IMR-90 (cell line): ENCODE data around the gene SLC9A9. TPM values are rescaled to one million over a fixed set of nuclear protein-coding genes. Genes with fewer than 3 reads are reported as not detected.

Experiments used
- ATAC-seq: fragments of 200-7000 bp; cut with Tn5 transposase; 2 replicates; pipeline ENCODE4 v1.9.1; 2020; ENCODE audit warnings: low read depth, mild to moderate bottlenecking, moderate library complexity
- BruUV-seq: library from RNA; stranded (reverse); fragments of 400-500 nt; replicated peaks from 2 replicates; lab custom pipeline; 2021; lab: Mats Ljungman, UMichigan
- CTCF ChIA-PET: fragments of 300-600 bp; formaldehyde crosslinking; extraction: SDS; loops from one replicate; lab custom pipeline; 2021; ENCODE audit warnings: antibody characterized with exemption; lab: Yijun Ruan, JAX
- POLR2A ChIA-PET: fragments of 300-600 bp; sonication (Branson Sonifier 250); formaldehyde crosslinking; loops from one replicate; lab custom pipeline; 2022; ENCODE audit warnings: antibody characterized with exemption; ENCODE audit not compliant: unreplicated experiment; lab: Charles Lee
- DNase-seq: peaks from one replicate; pipeline ENCODE4 v3.0.0; 2013
- H2AFZ ChIP-seq: replicated peaks from 2 replicates; pipeline ENCODE3; 2013; ENCODE audit warnings: low read length, mild to moderate bottlenecking; ENCODE audit not compliant: poor library complexity
- H2AK5ac ChIP-seq: 2 replicates; pipeline ENCODE4 v1.6.1; 2013; ENCODE audit warnings: low read depth, low read length, inconsistent platforms
- H2AK9ac ChIP-seq: replicated peaks from 2 replicates; pipeline ENCODE3; 2013; ENCODE audit warnings: mild to moderate bottlenecking, low read depth, low read length, moderate library complexity; ENCODE audit not compliant: poor library complexity
- H2BK120ac ChIP-seq: 2 replicates; pipeline ENCODE4 v1.6.1; 2013; ENCODE audit warnings: low read depth, low read length, inconsistent platforms
- H2BK15ac ChIP-seq: 3 replicates; pipeline ENCODE4 v1.6.1; 2013; ENCODE audit warnings: low read depth, low read length, inconsistent platforms
- H2BK20ac ChIP-seq: 2 replicates; pipeline ENCODE4 v1.6.1; 2013; ENCODE audit warnings: low read depth, mild to moderate bottlenecking, inconsistent platforms, low read length, moderate library complexity
- H2BK5ac ChIP-seq: 2 replicates; pipeline ENCODE4 v1.6.1; 2013; ENCODE audit warnings: mild to moderate bottlenecking, low read depth, low read length, inconsistent platforms; ENCODE audit not compliant: poor library complexity, severe bottlenecking
- H3K14ac ChIP-seq: replicated peaks from 2 replicates; pipeline ENCODE4 v1.6.1; 2013; ENCODE audit warnings: low read depth, low read length, inconsistent platforms
- H3K18ac ChIP-seq: 2 replicates; pipeline ENCODE4 v1.6.1; 2013; ENCODE audit warnings: low read depth, low read length, control low read depth
- H3K23ac ChIP-seq: 2 replicates; pipeline ENCODE4 v1.6.1; 2013; ENCODE audit warnings: low read depth, low read length, inconsistent platforms
- H3K27ac ChIP-seq: 2 replicates; pipeline ENCODE4 v1.5.1; 2013; ENCODE audit warnings: mild to moderate bottlenecking, control low read depth, low read length; ENCODE audit not compliant: insufficient read depth
- H3K27me3 ChIP-seq: 2 replicates; pipeline ENCODE4 v1.6.1; 2013; ENCODE audit warnings: low read length; ENCODE audit not compliant: control insufficient read depth, insufficient read depth
- H3K36me3 ChIP-seq: 2 replicates; pipeline ENCODE4 v1.6.1; 2013; ENCODE audit warnings: low read length, mixed read lengths; ENCODE audit not compliant: control insufficient read depth, insufficient read depth
- H3K4ac ChIP-seq: 2 replicates; pipeline ENCODE4 v1.6.1; 2013; ENCODE audit warnings: low read depth, low read length, inconsistent platforms
- H3K4me1 ChIP-seq: 2 replicates; pipeline ENCODE4 v1.6.1; 2013; ENCODE audit warnings: low read length, mixed read lengths; ENCODE audit not compliant: control insufficient read depth, insufficient read depth
- H3K4me2 ChIP-seq: 2 replicates; pipeline ENCODE4 v1.6.1; 2013; ENCODE audit warnings: low read depth, mild to moderate bottlenecking, control low read depth, low read length, moderate library complexity
- H3K4me3 ChIP-seq: 2 replicates; pipeline ENCODE4 v1.5.1; 2013; ENCODE audit warnings: low read depth, mild to moderate bottlenecking, control low read depth, low read length, moderate library complexity; ENCODE audit not compliant: insufficient read depth
- H3K56ac ChIP-seq: 2 replicates; pipeline ENCODE4 v1.6.1; 2013; ENCODE audit warnings: low read length, inconsistent platforms; ENCODE audit not compliant: insufficient read depth; ENCODE audit errors: extremely low read depth
- H3K79me1 ChIP-seq, 2 experiments: 2 replicates each; pipeline ENCODE4 v1.6.1; 2013; ENCODE audit warnings: low read length in 2 of 2, inconsistent platforms in 1 of 2, low read depth in 1 of 2
- H3K9ac ChIP-seq: 2 replicates; pipeline ENCODE4 v1.6.1; 2013; ENCODE audit warnings: low read depth, low read length, control low read depth
- H3K9me1 ChIP-seq: 2 replicates; pipeline ENCODE4 v1.6.1; 2013; ENCODE audit warnings: low read length, inconsistent platforms; ENCODE audit not compliant: insufficient read depth
- H3K9me3 ChIP-seq: 2 replicates; pipeline ENCODE4 v1.6.1; 2013; ENCODE audit warnings: low read length; ENCODE audit not compliant: control insufficient read depth, insufficient read depth
- H4K20me1 ChIP-seq: 2 replicates; pipeline ENCODE4 v1.6.1; 2013; ENCODE audit warnings: low read length, inconsistent platforms; ENCODE audit not compliant: insufficient read depth
- H4K5ac ChIP-seq: 2 replicates; pipeline ENCODE4 v1.6.1; 2013; ENCODE audit warnings: mild to moderate bottlenecking, low read depth, low read length, control low read depth
- H4K8ac ChIP-seq, 2 experiments: 2 replicates each; pipeline ENCODE4 v1.6.1; 2013; ENCODE audit warnings: low read depth in 2 of 2, low read length in 2 of 2, control low read depth in 1 of 2, inconsistent platforms in 1 of 2
- H4K91ac ChIP-seq: 2 replicates; pipeline ENCODE4 v1.6.1; 2013; ENCODE audit warnings: low read depth, low read length, inconsistent platforms; ENCODE audit not compliant: insufficient read depth
- BHLHE40 ChIP-seq: fragments of 150-350 bp; IDR thresholded peaks from 2 replicates; pipeline ENCODE4 v1.6.1; 2016; ENCODE audit warnings: mild to moderate bottlenecking, low read depth, low read length
- ELK1 ChIP-seq: fragments of 150-350 bp; IDR thresholded peaks from 2 replicates; pipeline ENCODE4 v1.6.1; 2016; ENCODE audit warnings: low read depth, mild to moderate bottlenecking, low read length, moderate library complexity, borderline replicate concordance
- FOS ChIP-seq: fragments of 150-350 bp; IDR thresholded peaks from 2 replicates; pipeline ENCODE4 v1.6.1; 2016; ENCODE audit warnings: low read depth, low read length
- MAFK ChIP-seq: IDR thresholded peaks from 2 replicates; pipeline ENCODE4 v1.6.1; 2012; ENCODE audit warnings: low read depth, low read length, improper control_type of control experiment
- MXI1 ChIP-seq: IDR thresholded peaks from 2 replicates; pipeline ENCODE4 v1.6.1; 2012; ENCODE audit warnings: low read depth, mild to moderate bottlenecking, low read length, moderate library complexity, borderline replicate concordance
- NFE2L2 ChIP-seq: fragments of 150-350 bp; IDR thresholded peaks from 2 replicates; pipeline ENCODE4 v1.6.1; 2016; ENCODE audit warnings: low read depth, mild to moderate bottlenecking, low read length
- RAD21 ChIP-seq: IDR thresholded peaks from 2 replicates; pipeline ENCODE4 v1.6.1; 2012; ENCODE audit warnings: low read length, improper control_type of control experiment
- RCOR1 ChIP-seq: IDR thresholded peaks from 2 replicates; pipeline ENCODE4 v1.6.1; 2012; ENCODE audit warnings: mild to moderate bottlenecking, low read length, improper control_type of control experiment; ENCODE audit not compliant: insufficient replicate concordance
- RFX5 ChIP-seq: IDR thresholded peaks from 2 replicates; pipeline ENCODE4 v1.8.0; 2012; ENCODE audit warnings: low read depth, mild to moderate bottlenecking, low read length, moderate library complexity
- SMC3 ChIP-seq: fragments of 150-350 bp; IDR thresholded peaks from 2 replicates; pipeline ENCODE4 v1.6.1; 2016; ENCODE audit warnings: low read depth, mild to moderate bottlenecking, antibody characterized with exemption, low read length, moderate library complexity
- USF2 ChIP-seq: fragments of 150-350 bp; IDR thresholded peaks from 2 replicates; pipeline ENCODE4 v1.6.1; 2017; ENCODE audit warnings: mild to moderate bottlenecking, antibody characterized with exemption, low read length, low read depth
- WGBS, 2 experiments: methylation state at CpG; one replicate each; pipeline versions ENCODE4 v1.1.5 to v1.1.7; 2013; ENCODE audit warnings: missing lambda C conversion rate in 2 of 2; ENCODE audit not compliant: insufficient read length in 1 of 2; ENCODE audit errors: extremely low coverage in 2 of 2; 5-methylcytosine and 5-hydroxymethylcytosine counted together
- dilution Hi-C: fragments of 300-500 bp; cut with HindIII; formaldehyde crosslinking; loops from one replicate; pipeline ENCODE4 v1.14.3; 2018; ENCODE audit warnings: low sequenced_read_pairs; ENCODE audit not compliant: unreplicated experiment
- in situ Hi-C: fragments of 300-500 bp; cut with MboI; formaldehyde crosslinking; loops from 3 replicates; pipeline ENCODE4 v1.14.3; 2019; ENCODE audit warnings: low sequenced_read_pairs, inconsistent platforms, mixed read lengths
- intact Hi-C: fragments of 100-400 bp; cut with micrococcal nuclease; formaldehyde crosslinking; loops from 2 replicates; pipeline ENCODE4 v1.10.0; 2022
- polyA plus RNA-seq, 3 experiments: library from polyadenylated mRNA; depleted of rRNA; stranded (reverse); fragments of >200 nt; gene quantifications; 2 replicates each; pipeline ENCODE4 v1.2.3, GENCODE V29; 2012; ENCODE audit warnings: low replicate concordance in 1 of 3
- total RNA-seq: library from RNA; depleted of rRNA; stranded (reverse); fragments of >200 nt; gene quantifications from 2 replicates; pipeline ENCODE4 v1.2.3, GENCODE V29; 2012
- TF ChIP-seq, protein P1 (sequence below): conservative IDR thresholded peaks from 2 replicates; pipeline ENCODE4 v1.5.1; 2012; ENCODE audit warnings: mild to moderate bottlenecking, low read depth, low read length, improper control_type of control experiment

SLC9A9 gene
- total and polyA plus RNA-seq, 2 of the 4 experiments (the other 2 are of a cell fraction): 1.4 to 2.3 TPM

- no peaks in the 10 kb centered on the region for H4K20me1 ChIP-seq
- POLR2A ChIA-PET: no interaction called here
- H3K9ac ChIP-seq: no peak overlapping the region
- H2BK15ac ChIP-seq: no peak overlapping the region
- H3K4me1 ChIP-seq: no peaks in the 10 kb centered on the region; the same call in 1 of the 2 replicates
- no peak overlapping the region for H2BK5ac ChIP-seq
- intact Hi-C loops: no loop called here
- H4K91ac ChIP-seq: no peak overlapping the region
- H3K4me3 ChIP-seq: no peak overlapping the region
- no peak overlapping the region for H3K23ac ChIP-seq
- BruUV-seq: no TSS peak
- in situ Hi-C loops: no loop called here
- no peak overlapping the region for H3K4me2 ChIP-seq
- no peaks in the 10 kb centered on the region for H3K36me3 ChIP-seq
- no peak for DNase-seq
- no peak overlapping the region for H2BK120ac ChIP-seq
- CTCF ChIA-PET: no interaction called here
- WGBS, 2 experiments: no CpG with 5 or more reads among the region's 5 CpGs
- H2BK20ac ChIP-seq: no peak overlapping the region
- no peak overlapping the region for H3K14ac ChIP-seq
- no peak overlapping the region for H4K8ac ChIP-seq
- TF ChIP-seq MAFK (no peak), MXI1 (no peak), USF2 (no peak), NFE2L2 (no peak), FOS (no peak), ELK1 (no peak), SMC3 (no peak), BHLHE40 (no peak), RFX5 (no peak), RCOR1 (no peak), RAD21 (no peak)
- TF ChIP-seq, protein P1, sequence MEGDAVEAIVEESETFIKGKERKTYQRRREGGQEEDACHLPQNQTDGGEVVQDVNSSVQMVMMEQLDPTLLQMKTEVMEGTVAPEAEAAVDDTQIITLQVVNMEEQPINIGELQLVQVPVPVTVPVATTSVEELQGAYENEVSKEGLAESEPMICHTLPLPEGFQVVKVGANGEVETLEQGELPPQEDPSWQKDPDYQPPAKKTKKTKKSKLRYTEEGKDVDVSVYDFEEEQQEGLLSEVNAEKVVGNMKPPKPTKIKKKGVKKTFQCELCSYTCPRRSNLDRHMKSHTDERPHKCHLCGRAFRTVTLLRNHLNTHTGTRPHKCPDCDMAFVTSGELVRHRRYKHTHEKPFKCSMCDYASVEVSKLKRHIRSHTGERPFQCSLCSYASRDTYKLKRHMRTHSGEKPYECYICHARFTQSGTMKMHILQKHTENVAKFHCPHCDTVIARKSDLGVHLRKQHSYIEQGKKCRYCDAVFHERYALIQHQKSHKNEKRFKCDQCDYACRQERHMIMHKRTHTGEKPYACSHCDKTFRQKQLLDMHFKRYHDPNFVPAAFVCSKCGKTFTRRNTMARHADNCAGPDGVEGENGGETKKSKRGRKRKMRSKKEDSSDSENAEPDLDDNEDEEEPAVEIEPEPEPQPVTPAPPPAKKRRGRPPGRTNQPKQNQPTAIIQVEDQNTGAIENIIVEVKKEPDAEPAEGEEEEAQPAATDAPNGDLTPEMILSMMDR: no peak
- no peak overlapping the region for H4K5ac ChIP-seq
- ATAC-seq: no peak
- no peaks in the 10 kb centered on the region for H3K9me3 ChIP-seq
- peaks cover 4% of the 10 kb centered on the region; the same call in 1 of the 2 replicates for H3K9me1 ChIP-seq
- H2AK5ac ChIP-seq: no peak overlapping the region
- H2AFZ ChIP-seq: no peak overlapping the region
- no peaks in the 10 kb centered on the region for H3K79me1 ChIP-seq
- no peak overlapping the region for H3K56ac ChIP-seq
- no peak overlapping the region for H3K18ac ChIP-seq
- H2AK9ac ChIP-seq: no peak overlapping the region
- H3K4ac ChIP-seq: no peak overlapping the region
- no peaks in the 10 kb centered on the region for H3K27me3 ChIP-seq
- dilution Hi-C loops: no loop called here
- no peak overlapping the region for H3K27ac ChIP-seq
Observed at GRCh38 chr3:143529018-143529478, 319.2 kb downstream of the SLC9A9 start.
